HG03571 (cell line): ENCODE results near the gene ZNF497.
A peak's percentile ranks its signal among the peaks of the same experiment; 100 is the strongest.
"Not testable (repeated sequence)": the region's sequence is repeated elsewhere in the genome, so short reads cannot be mapped to it uniquely, and the experiment has no call there.

Source experiments
- ATAC-seq: cut with Tn5 transposase; IDR thresholded peaks from one replicate; pipeline ENCODE4 v1.9.1; 2021; ENCODE audit not compliant: unreplicated experiment

The ZNF497 gene

DNA sequence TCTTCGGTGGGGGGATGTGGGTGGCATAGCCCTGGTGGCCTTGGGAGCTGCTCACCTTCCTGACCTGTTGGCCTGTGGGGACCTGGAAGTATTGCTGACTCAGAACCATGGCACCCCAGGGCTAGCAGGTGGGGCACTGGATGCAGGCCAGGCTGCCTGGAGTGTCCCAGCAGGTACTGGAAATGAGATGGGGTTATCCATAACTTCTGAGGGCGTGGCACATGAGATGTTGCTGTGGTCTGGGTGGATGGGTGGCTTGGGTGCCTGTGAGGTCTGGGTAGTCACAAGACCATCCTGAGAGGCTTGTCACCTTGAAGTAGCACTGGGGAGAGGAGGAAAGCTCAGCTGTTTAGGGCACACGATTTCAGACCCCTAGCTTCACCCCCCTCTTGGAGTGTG lies 32.3 kb upstream of the ZNF497 start:
- ATAC-seq = no peak

DNA sequence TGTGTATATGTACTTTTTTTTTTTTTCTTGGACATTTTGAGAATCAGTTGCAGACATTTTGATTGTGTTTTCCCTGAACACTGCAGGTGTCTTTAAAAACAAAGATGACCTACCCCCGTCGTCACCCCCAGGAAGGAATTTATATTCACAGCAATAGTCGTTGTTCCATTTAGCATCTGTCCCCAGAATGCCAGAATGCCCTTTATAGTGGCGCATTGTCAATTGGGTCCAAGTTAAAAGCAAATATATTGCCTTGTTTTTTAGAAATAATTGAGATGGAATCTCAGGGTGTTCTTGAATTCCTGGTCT lies 31.1 kb upstream of the ZNF497 start:
- ATAC-seq = no peak

DNA sequence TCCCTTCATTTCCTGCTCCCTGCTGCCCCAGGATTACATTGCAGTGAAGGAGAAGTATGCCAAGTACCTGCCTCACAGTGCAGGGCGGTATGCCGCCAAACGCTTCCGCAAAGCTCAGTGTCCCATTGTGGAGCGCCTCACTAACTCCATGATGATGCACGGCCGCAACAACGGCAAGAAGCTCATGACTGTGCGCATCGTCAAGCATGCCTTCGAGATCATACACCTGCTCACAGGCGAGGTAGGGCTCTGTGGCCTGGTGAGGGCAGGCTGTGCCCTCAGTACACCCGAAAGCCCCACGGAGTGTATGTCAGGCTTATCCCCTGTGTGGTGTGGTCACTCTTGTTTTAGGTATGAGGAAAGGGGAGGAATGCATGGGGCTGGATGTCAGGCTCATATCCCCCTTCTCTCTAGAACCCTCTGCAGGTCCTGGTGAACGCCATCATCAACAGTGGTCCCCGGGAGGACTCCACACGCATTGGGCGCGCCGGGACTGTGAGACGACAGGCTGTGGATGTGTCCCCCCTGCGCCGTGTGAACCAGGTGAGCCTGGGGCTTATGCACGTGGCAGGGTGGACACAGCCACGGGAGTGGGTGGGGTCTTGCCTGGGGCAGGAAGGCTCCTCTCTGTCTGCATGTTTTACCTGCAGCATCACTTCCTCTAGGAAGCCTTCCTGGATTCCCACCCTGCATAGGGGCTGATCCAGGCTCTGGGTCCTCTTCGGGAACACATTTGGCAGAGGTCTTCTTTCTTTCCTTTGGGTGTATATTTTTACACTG lies 30.6 kb upstream of the ZNF497 start:
- ATAC-seq = no peak

- ATAC-seq = no peak
Observed at GRCh38 chr19:58388175-58388526, 25.6 kb upstream of the ZNF497 start.

- no peak for ATAC-seq
Observed at GRCh38 chr19:58387338-58388174, 25.0 kb upstream of the ZNF497 start.

- peak; percentile 82 for ATAC-seq
Observed at GRCh38 chr19:58386576-58387337, 24.2 kb upstream of the ZNF497 start, which contains the start of gene RPS5. RPS5 (plus strand) TSS chr19:58387269; CDS start chr19:58388138, 869 bp downstream.

DNA sequence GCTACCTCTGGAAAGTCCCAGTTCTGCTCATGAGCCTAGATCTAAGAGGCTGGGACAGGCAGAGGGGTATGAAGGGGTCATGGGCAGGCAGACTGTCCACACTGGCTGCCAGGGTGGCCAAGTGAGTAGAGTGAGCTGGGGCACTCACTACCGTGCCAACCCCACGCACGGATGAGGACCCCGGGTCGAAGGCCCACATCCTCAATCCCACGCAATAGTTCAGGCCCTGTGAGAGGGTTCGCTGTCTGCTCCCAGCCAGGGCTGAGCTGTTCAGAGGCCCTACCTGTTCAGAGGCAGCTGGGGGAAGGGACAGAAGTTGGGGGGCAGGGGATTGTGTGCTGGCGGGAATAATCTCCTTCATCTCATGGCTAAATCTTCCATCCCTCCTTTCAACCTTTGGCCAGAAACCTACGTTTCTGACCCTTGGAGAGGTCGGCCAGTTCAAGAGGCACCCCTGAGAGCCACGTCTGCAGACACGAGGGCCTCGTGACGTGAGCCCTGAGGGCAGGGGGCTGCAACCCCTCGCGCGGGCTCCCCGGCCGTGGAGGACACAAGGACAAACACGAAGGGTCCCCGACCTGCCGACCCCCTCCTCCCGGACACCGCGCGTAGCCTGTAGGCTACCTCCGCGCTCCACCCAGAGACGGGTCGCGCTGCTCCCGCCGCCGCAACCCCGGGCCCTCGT lies 23.5 kb upstream of the ZNF497 start:
- ATAC-seq = no peak

DNA sequence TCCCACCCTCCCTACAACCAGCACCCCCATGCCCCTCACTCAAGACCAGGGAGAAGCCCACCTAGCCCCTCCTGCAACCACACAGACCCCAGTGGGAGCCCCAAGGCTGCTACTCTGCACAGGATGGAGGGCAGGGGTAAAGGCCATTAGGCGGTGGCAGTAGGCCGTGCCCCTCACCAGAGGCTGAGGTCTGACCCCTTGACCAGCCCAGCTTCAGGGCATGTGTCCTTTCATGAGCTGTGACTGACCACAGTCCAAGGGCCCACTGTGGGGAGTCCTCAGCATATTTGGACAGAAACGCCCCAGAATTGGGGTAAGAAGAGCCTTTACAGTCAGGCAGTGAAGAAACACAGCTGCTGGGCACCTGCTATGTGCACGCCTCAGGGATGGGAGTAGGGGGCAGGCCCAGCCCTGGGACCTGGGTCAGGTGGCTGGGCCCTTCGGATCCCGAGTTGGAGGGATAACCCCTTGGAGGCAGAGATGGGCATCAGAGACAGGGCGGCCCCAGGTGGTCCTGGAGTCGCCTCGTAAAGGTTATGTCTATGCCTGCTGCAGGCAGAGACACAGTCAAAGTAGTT lies 22.9 kb upstream of the ZNF497 start:
- no peak for ATAC-seq

- no peak for ATAC-seq
Observed at GRCh38 chr19:58382997-58383603, 20.5 kb upstream of the ZNF497 start.

DNA sequence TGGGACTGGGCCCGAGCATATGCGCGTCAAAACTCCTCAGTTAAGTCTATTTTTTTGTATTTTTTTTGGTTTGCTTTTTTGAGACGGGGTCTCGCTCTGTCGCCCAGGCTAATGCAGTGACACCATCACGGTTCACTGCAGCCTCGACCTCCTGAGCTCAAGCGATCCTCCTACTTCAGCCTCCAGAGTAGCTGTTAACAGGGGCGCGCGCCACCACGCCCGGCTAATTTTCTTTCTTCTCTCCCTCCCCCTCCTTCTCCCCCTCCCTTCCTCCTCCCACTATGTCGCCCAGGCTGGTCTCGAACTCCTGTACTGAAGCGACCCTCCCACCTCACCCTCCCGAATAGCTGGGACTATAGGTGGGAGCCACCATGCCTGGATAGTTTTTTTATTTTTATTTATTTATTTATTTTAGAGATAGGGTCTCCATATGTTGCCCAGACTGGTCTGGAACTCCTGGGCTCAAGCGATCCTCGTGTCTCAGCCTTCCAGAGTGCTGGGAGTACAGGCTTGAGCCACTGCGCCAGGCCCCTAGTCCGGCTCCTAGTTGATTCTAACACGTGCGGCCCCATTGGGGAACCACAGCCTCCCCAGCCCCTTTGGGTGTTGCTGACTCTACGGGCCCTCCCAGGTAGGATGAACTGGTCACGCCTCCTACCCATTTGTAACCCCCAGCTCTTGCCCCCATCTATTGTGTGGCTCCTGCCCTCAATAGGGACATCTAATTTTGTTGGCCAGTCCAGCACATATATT lies 19.1 kb upstream of the ZNF497 start:
- ATAC-seq = no peak

DNA sequence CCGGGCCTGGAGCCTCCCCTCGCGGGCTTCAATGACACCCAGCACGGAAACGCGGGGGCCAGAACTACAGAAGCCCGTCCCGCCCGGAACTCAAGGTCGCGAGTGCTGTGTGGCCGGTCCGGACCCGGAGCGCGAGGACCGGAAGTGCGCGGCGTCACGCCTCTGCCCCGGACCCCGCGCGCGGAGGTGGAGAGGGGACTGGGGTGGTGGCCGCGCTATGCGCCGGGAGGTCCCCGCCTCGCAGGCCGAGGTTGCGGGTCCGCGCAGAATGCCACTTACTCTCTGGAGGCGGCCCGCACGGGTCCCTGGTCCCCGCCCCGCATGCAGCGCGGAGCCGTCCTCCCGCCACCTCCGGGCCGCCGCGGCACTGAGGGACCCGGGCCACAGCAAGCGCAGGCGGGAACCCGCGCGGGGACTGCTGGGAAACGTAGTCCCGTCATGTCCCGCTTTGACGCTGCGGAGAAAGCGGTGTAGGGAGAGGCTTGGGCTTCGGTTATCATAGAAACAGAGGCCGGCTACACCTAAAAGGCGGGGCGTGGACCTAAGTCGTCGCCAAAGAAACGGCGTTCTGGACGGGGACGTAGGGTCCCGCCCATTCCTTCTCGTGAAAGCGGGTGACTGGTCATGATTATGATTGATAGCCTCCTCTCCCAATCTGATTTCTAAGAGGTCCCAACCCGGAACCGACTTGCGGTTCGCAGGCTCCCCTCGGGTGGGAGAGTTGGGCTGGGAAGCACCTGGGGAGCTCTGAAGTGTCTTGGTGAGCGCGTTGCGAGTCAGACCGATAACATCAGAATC lies 18.3 kb upstream of the ZNF497 start, which contains the start of gene ZNF837:
Gene ZNF837, minus strand, starts transcription at position 369 of the 798 bp plus-strand sequence. CDS start 11,698 bp downstream, outside the sequence.
- ATAC-seq = peak; percentile 74

DNA sequence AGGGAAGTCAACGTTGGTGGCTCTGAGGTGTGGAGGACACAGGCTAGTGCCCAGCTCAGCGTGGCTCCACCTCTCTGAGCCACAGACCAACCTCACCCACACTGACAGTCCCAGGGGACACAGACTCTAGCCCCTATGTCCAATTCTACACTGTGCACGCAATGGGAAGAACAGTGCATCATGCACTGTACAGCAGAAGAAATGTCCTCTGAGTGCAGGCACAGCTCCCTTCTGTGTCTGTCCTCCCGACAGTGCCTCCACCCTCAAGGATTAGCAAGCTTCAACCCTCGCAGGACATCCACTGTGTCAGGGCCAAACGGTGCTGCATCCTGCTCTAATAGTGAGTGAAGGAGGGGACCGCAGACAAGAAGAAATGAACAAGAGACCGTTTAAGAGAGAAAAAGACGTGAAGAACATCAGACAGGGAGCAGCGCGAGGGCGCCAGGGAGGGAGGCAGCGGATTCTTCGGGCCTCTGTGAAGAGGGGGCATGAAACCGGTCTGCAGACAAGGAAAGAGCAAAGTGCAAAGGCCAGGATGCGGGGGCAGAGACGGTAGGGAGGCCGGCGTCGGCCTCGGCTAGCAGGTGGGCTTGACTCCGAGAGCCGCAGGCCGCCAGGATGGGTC lies 17.6 kb upstream of the ZNF497 start:
- ATAC-seq = no peak

- no peak for ATAC-seq
Observed at GRCh38 chr19:58379246-58379645, 16.7 kb upstream of the ZNF497 start.

- not testable (repeated sequence) for ATAC-seq
Observed at GRCh38 chr19:58376724-58377123, 14.2 kb upstream of the ZNF497 start.

DNA sequence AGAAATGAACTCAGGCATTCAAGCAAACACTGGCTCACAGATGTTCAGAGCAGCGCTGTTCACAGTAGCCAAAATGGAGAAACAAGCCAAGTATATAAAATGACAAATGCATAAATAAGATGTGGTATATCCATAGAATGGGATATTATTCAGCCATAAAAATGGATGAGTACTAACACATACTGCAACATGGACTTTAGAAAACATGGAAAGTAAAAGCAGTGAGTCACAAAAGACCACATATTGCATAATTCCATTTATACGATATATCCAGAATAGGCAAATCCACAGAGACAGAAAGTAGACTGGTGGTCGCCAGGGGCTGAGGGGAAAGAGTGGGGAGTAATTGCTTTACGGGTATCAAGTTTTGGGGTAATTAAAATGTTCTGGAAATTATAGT lies 11.6 kb upstream of the ZNF497 start:
- ATAC-seq = no peak

DNA sequence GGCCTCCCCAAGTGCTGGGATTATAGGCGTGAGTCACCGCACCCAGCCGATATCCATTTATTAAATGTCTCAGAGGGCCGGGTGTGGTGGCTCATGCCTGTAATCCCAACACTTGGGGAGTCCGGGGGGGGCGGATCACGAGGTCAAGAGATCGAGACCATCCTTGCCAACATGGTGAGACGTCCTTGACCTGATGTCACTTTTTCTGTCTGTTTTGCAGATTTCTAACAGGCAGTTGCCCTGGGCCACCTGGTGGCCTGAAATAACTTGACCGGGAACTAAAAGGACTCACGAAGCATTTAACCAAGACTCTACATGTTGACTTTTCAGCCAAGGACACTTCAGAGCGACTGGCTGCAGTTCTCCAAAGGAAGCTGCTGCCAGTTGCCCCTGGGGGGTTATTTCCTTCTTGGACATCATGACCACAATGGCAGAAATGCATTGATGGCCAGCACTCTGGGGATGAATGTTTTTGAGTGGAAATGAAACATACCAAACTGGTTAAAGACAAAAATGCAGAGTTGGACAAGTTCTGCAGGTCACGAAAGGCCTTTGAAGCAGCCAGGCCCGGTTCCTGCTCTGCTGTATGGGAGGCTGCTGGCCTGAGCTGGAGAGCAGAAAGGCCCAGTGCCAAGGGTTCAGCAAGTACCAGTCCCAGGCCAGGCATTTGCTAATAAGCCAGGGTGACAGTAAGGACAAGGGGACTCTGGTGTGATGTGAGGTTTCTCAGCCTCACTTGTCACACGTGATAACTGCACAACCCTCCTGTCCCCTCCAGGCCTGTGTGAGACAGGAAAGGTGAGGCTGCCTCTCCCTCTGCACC lies 10.0 kb upstream of the ZNF497 start:
- ATAC-seq = no peak
